Endothelial cell of umbilical vein (primary cell): Measurements from ENCODE around the gene CDT1. TPM values are rescaled to one million over a fixed set of nuclear protein-coding genes. Genes with fewer than 3 reads are reported as not detected.

Experiments
- BruUV-seq: library from RNA; stranded (reverse); fragments of 400-500 nt; replicated peaks from 2 replicates; lab custom pipeline; 2021; lab: Mats Ljungman, UMichigan
- CTCF ChIA-PET: fragments of 300-600, 350-600 bp; sonication (Branson Sonifier 250); formaldehyde crosslinking; loops from one replicate; lab custom pipeline; 2021; ENCODE audit warnings: antibody characterized with exemption, inconsistent platforms; lab: Charles Lee
- POLR2A ChIA-PET: fragments of 300-600, 350-600 bp; sonication (Branson Sonifier 250); formaldehyde crosslinking; loops from one replicate; lab custom pipeline; 2021; ENCODE audit warnings: antibody characterized with exemption, inconsistent platforms; lab: Charles Lee
- DNase-seq: peaks from one replicate; pipeline ENCODE4 v3.0.0-alpha.2; 2011; ENCODE audit warnings: low read depth, low spot score
- FAIRE-seq: peaks from 2 replicates; lab custom pipeline; 2011; peaks lifted over from hg19 to GRCh38; lab: Jason Lieb, UNC
- H2AFZ ChIP-seq: 2 replicates; pipeline ENCODE4 v1.6.0; 2012; ENCODE audit warnings: low read depth, low read length, control low read depth, inconsistent platforms
- H3K27ac ChIP-seq: 2 replicates; pipeline ENCODE4 v1.5.1; 2011; ENCODE audit warnings: low read depth, mild to moderate bottlenecking, control low read depth, low read length, moderate library complexity; ENCODE audit not compliant: insufficient read depth
- H3K27me3 ChIP-seq, 2 experiments: 2 replicates each; pipeline versions ENCODE4 v1.6.0 to v1.6.1; 2011; ENCODE audit warnings: low read length in 2 of 2, mixed read lengths in 1 of 2; ENCODE audit not compliant: control insufficient read depth in 2 of 2, insufficient read depth in 2 of 2
- H3K36me3 ChIP-seq, 2 experiments: 2 replicates in 1 of 2; 3 replicates in 1 of 2; pipeline ENCODE4 v1.5.1; 2011; ENCODE audit warnings: low read length in 2 of 2, mild to moderate bottlenecking in 1 of 2, moderate library complexity in 1 of 2; ENCODE audit not compliant: control insufficient read depth in 2 of 2, insufficient read depth in 2 of 2; ENCODE audit errors: extremely low read depth in 1 of 2
- H3K4me1 ChIP-seq: 3 replicates; pipeline ENCODE4 v1.5.1; 2011; ENCODE audit warnings: mild to moderate bottlenecking, low read length; ENCODE audit not compliant: control insufficient read depth, insufficient read depth; ENCODE audit errors: extremely low read depth
- H3K4me2 ChIP-seq: 2 replicates; pipeline ENCODE4 v1.6.1; 2011; ENCODE audit warnings: low read length, control low read depth, mixed read lengths; ENCODE audit not compliant: insufficient read depth
- H3K4me3 ChIP-seq, 3 experiments: fragments of 200-600 bp in 1 of 3; sonication (generic), shearing (Covaris generic) in 1 of 3; replicated peaks in 1 of 3; 2 replicates each; pipeline ENCODE4 v1.5.1; 2011 to 2016; ENCODE audit warnings: control low read depth in 3 of 3, low read length in 3 of 3, mild to moderate bottlenecking in 2 of 3, inconsistent platforms in 1 of 3, low read depth in 1 of 3, moderate library complexity in 1 of 3; ENCODE audit not compliant: insufficient read depth in 1 of 3
- H3K79me2 ChIP-seq: 2 replicates; pipeline ENCODE4 v1.6.0; 2012; ENCODE audit warnings: low read length, inconsistent platforms; ENCODE audit not compliant: control insufficient read depth, insufficient read depth
- H3K9ac ChIP-seq: replicated peaks from 2 replicates; pipeline ENCODE3; 2011; ENCODE audit warnings: low read length, control low read depth; ENCODE audit not compliant: insufficient read depth; ENCODE audit errors: extremely low read depth
- H3K9me1 ChIP-seq: replicated peaks from 3 replicates; pipeline ENCODE4 v1.6.0; 2011; ENCODE audit warnings: mild to moderate bottlenecking, low read length; ENCODE audit not compliant: control insufficient read depth, insufficient read depth; ENCODE audit errors: extremely low read depth
- H3K9me3 ChIP-seq: replicated peaks from 2 replicates; pipeline ENCODE4 v1.5.1; 2012; ENCODE audit warnings: low read length, inconsistent platforms; ENCODE audit not compliant: control insufficient read depth, insufficient read depth
- H4K20me1 ChIP-seq: replicated peaks from 2 replicates; pipeline ENCODE3; 2011; ENCODE audit warnings: mild to moderate bottlenecking, low read length; ENCODE audit not compliant: control insufficient read depth, insufficient read depth; ENCODE audit errors: extremely low read depth
- CTCF ChIP-seq, 2 donors: IDR thresholded peaks; 1 replicate in 1 of 2; 2 replicates in 1 of 2; pipeline ENCODE4 v1.5.1; 2011; ENCODE audit warnings: low read length in 2 of 2, mild to moderate bottlenecking in 2 of 2, moderate library complexity in 2 of 2, control low read depth in 1 of 2, inconsistent platforms in 1 of 2, low read depth in 1 of 2; ENCODE audit not compliant: insufficient read depth in 1 of 2; ENCODE audit errors: extremely low read depth in 1 of 2
- EZH2 ChIP-seq: IDR thresholded peaks from 2 replicates; pipeline ENCODE4 v1.6.1; 2012; ENCODE audit warnings: borderline replicate concordance, low read depth, mild to moderate bottlenecking, moderate library complexity, low read length, inconsistent platforms; ENCODE audit not compliant: severe bottlenecking
- FOS ChIP-seq: IDR thresholded peaks from 2 replicates; pipeline ENCODE4 v1.6.1; 2011; ENCODE audit warnings: mild to moderate bottlenecking, low read length, moderate library complexity, borderline replicate concordance; ENCODE audit not compliant: insufficient read depth
- JUN ChIP-seq: IDR thresholded peaks from 2 replicates; pipeline ENCODE4 v1.6.1; 2011; ENCODE audit warnings: borderline replicate concordance, low read depth; ENCODE audit not compliant: insufficient read length, insufficient read depth
- MAX ChIP-seq: IDR thresholded peaks from 2 replicates; pipeline ENCODE4 v1.6.1; 2011; ENCODE audit not compliant: insufficient read depth, insufficient read length
- MYC ChIP-seq: IDR thresholded peaks from one replicate; pipeline ENCODE4 v1.6.1; 2011; ENCODE audit warnings: mild to moderate bottlenecking, low read depth, low read length
- POLR2A ChIP-seq: IDR thresholded peaks from 2 replicates; pipeline ENCODE4 v1.6.1; 2012; ENCODE audit warnings: low read depth, mild to moderate bottlenecking, control low read depth, low read length
- POLR2AphosphoS5 ChIP-seq: IDR thresholded peaks from 2 replicates; pipeline ENCODE4 v1.6.1; 2012; ENCODE audit warnings: low read depth, mild to moderate bottlenecking, control low read depth, low read length, moderate library complexity; ENCODE audit not compliant: insufficient read depth
- dilution Hi-C: fragments of 300-500 bp; cut with MboI; formaldehyde crosslinking; loops from one replicate; pipeline ENCODE4 v1.15.0; 2019; ENCODE audit warnings: low sequenced_read_pairs; ENCODE audit not compliant: extremely low pct_ligation_motif_present
- intact Hi-C: fragments of 100-400 bp; cut with micrococcal nuclease; formaldehyde crosslinking; loops from one replicate; pipeline ENCODE4 v1.10.0; 2022
- polyA plus RNA-seq, 4 experiments: library from polyadenylated mRNA; depleted of rRNA in 3 of 4; stranded (reverse) in 3 of 4; unstranded in 1 of 4; fragments of >200 nt; gene quantifications; 2 replicates each; pipeline versions ENCODE4 v1.2.1 to v1.2.3, GENCODE V29; 2011 to 2012; ENCODE audit warnings: missing spikeins in 1 of 4
- total RNA-seq: library from RNA; stranded (reverse); gene quantifications from 2 replicates; pipeline ENCODE4 v1.2.3, GENCODE V29; 2021

The CDT1 gene
- total and polyA plus RNA-seq, 2 donors (not counting 3 experiments of a cell fraction or from before 2014, with no cell fraction given): 15.6 to 30.6 TPM

GRCh38 chr16:88778271-88778525 lies 25.4 kb upstream of the CDT1 start:
- no peaks in the 10 kb centered on the region for H3K9me3 ChIP-seq
- peaks cover 98% of the 10 kb centered on the region for H3K79me2 ChIP-seq
- no peaks in the 10 kb centered on the region for H4K20me1 ChIP-seq
- DNase-seq: no peak
- peaks cover 0 to 3% of the 10 kb centered on the region in 2 experiments for H3K36me3 ChIP-seq
- H3K4me2 ChIP-seq: no peak overlapping the region
- TF ChIP-seq FOS: no peak
- TF ChIP-seq MYC: no peak
- TF ChIP-seq POLR2A: no peak
- no peak for TF ChIP-seq MAX
- no peak for TF ChIP-seq EZH2
- TF ChIP-seq CTCF (IDR thresholded peaks at IDR 0.05; ENCODE audit: extremely low read depth in 1 of 2, insufficient read depth in 1 of 2, low read depth in 1 of 2, low read length in 2 of 2): no peak
- TF ChIP-seq POLR2AphosphoS5: no peak
- no peak for TF ChIP-seq JUN
- H3K4me3 ChIP-seq: no peak overlapping the region
- no peak overlapping the region for H2AFZ ChIP-seq
- no peaks in the 10 kb centered on the region for H3K27me3 ChIP-seq
- ChIA-PET POLR2A (no interaction called here), CTCF (interaction anchor here (8.2 kb wide), 1 partner anchor 40 kb away, joined by 165 read pairs; no protein-coding TSS in a partner anchor)
- FAIRE-seq: no peak
- H3K9ac ChIP-seq: no peak overlapping the region
- no peak overlapping the region for H3K27ac ChIP-seq
- no TSS peak for BruUV-seq
- intact Hi-C loops: no loop called here
- peaks cover 32% of the 10 kb centered on the region for H3K4me1 ChIP-seq
- dilution Hi-C loops: no loop called here
- H3K9me1 ChIP-seq: no peaks in the 10 kb centered on the region
